Measurements from ENCODE around the gene SH3RF1. TPM values are rescaled to one million over a fixed set of nuclear protein-coding genes. Genes with fewer than 3 reads are reported as not detected.

Gene SH3RF1
- total and polyA plus RNA-seq, 2 of the 8 experiments (the other 6 are each of a cell fraction or from before 2014, with no cell fraction given): 6.9 to 15.1 TPM

DNA sequence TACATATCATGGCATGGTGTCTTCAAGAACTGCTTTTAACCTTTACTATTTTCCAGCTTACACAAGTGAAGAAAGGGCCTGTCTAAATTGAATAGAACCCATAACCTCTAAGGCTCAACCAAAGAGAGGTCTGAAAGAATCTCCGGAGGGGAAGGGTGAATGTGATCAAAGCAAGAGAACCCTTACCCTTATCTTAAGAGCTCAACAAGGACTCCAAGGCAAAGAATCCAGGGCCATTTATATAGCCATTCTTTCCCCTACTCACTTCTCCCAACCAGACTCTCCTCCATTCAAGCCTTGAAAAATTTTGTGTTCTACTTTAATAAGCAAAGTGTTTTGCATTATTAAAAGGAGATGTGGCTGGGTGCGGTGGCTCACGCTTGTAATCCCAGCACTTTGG lies 118.7 kb downstream of the SH3RF1 start:
- Histone ChIP-seq H2AK5ac (ENCODE audit: low read depth, low read length) (no peak overlapping the region), H3K36me3 (ENCODE audit: control insufficient read depth in 2 of 4, insufficient read depth in 4 of 4, low read length in 3 of 4) (no peaks in the 10 kb centered on the region; a peak in 1 of 8 replicates), H4K91ac (replicated peaks; ENCODE audit: insufficient read length, low read length) (no peak overlapping the region), H3K79me2 (ENCODE audit: control insufficient read depth in 1 of 2, insufficient read depth in 2 of 2, low read length in 2 of 2) (no peaks in the 10 kb centered on the region), H4K20me1 (replicated peaks in 1 of 2; ENCODE audit: control insufficient read depth in 1 of 2, insufficient read depth in 2 of 2, low read length in 2 of 2) (no peaks in the 10 kb centered on the region), H3K4ac (replicated peaks; ENCODE audit: insufficient read length, low read depth, low read length) (no peak overlapping the region), H3K4me3 (ENCODE audit: extremely low read depth in 1 of 4, insufficient read depth in 2 of 4, low read depth in 3 of 4, low read length in 4 of 4) (no peak overlapping the region), H3K14ac (ENCODE audit: insufficient read length) (no peak overlapping the region), H3K79me1 (ENCODE audit: low read depth, low read length) (no peaks in the 10 kb centered on the region), H2BK5ac (ENCODE audit: low read depth, low read length) (no peak overlapping the region), H2BK120ac (replicated peaks; ENCODE audit: low read depth, low read length) (no peak overlapping the region), H4K8ac (ENCODE audit: extremely low read depth, insufficient read depth, low read length) (no peak overlapping the region), H2AFZ (ENCODE audit: low read length) (no peak overlapping the region), H3K9me3 (ENCODE audit: insufficient read depth in 2 of 2, low read depth in 1 of 2, low read length in 1 of 2) (no peaks in the 10 kb centered on the region), H3K4me2 (ENCODE audit: insufficient read depth in 1 of 2, low read depth in 2 of 2, low read length in 2 of 2) (no peak overlapping the region), H2BK12ac (ENCODE audit: low read depth, low read length) (no peak overlapping the region), H3K4me1 (replicated peaks in 1 of 4; ENCODE audit: control insufficient read depth in 3 of 4, insufficient read depth in 4 of 4, low read length in 3 of 4) (peaks cover 0 to 3% (median 0%) of the 10 kb centered on the region in 4 experiments; a peak in 1 of 7 replicates), H3K23ac (ENCODE audit: insufficient read length) (no peak overlapping the region), H3K23me2 (ENCODE audit: low read depth, low read length) (no peaks in the 10 kb centered on the region), H3K27me3 (replicated peaks in 1 of 4; ENCODE audit: control insufficient read depth in 3 of 4, extremely low read depth in 1 of 4, insufficient read depth in 3 of 4, low read length in 3 of 4) (no peaks in the 10 kb centered on the region), H2BK15ac (ENCODE audit: low read length) (no peak overlapping the region), H2BK20ac (ENCODE audit: low read length) (no peak overlapping the region), H4K5ac (ENCODE audit: insufficient read length, low read depth, low read length) (no peak overlapping the region), H3K18ac (ENCODE audit: extremely low read depth, low read length) (no peak overlapping the region), H3K56ac (replicated peaks; ENCODE audit: insufficient read length, low read depth, low read length) (no peak overlapping the region), H3K27ac (ENCODE audit: low read depth, low read length) (no peak overlapping the region), H3K9ac (replicated peaks in 1 of 4; ENCODE audit: extremely low read depth in 1 of 4, low read depth in 3 of 4, low read length in 3 of 4) (no peak overlapping the region)
- TF ChIP-seq ASH2L (IDR thresholded peaks at IDR 0.05; ENCODE audit: low read length) (no peak), TAF7 (optimal IDR thresholded peaks at IDR 0.05; ENCODE audit: borderline replicate concordance, low read depth, low read length) (no peak), POU5F1 (IDR thresholded peaks at IDR 0.05; ENCODE audit: low read depth, low read length) (no peak), EGR1 (IDR thresholded peaks at IDR 0.05; ENCODE audit: borderline replicate concordance, low read depth, low read length) (no peak), RFX5 (IDR thresholded peaks at IDR 0.05; ENCODE audit: borderline replicate concordance, low read depth, low read length) (no peak), SP2 (IDR thresholded peaks at IDR 0.05; ENCODE audit: low read length) (no peak), BACH1 (IDR thresholded peaks at IDR 0.05; ENCODE audit: low read length) (no peak), YY1 (IDR thresholded peaks at IDR 0.05; ENCODE audit: low read depth, low read length) (no peak), KDM1A (IDR thresholded peaks at IDR 0.05; ENCODE audit: borderline replicate concordance, low read length) (no peak), EP300 (IDR thresholded peaks at IDR 0.05; ENCODE audit: borderline replicate concordance in 1 of 2, low read depth in 2 of 2, low read length in 2 of 2) (no peak), ZNF274 (IDR thresholded peaks at IDR 0.05; ENCODE audit: borderline replicate concordance, extremely low read depth, low read length) (no peak)
- TF ChIP-seq, protein P1, sequence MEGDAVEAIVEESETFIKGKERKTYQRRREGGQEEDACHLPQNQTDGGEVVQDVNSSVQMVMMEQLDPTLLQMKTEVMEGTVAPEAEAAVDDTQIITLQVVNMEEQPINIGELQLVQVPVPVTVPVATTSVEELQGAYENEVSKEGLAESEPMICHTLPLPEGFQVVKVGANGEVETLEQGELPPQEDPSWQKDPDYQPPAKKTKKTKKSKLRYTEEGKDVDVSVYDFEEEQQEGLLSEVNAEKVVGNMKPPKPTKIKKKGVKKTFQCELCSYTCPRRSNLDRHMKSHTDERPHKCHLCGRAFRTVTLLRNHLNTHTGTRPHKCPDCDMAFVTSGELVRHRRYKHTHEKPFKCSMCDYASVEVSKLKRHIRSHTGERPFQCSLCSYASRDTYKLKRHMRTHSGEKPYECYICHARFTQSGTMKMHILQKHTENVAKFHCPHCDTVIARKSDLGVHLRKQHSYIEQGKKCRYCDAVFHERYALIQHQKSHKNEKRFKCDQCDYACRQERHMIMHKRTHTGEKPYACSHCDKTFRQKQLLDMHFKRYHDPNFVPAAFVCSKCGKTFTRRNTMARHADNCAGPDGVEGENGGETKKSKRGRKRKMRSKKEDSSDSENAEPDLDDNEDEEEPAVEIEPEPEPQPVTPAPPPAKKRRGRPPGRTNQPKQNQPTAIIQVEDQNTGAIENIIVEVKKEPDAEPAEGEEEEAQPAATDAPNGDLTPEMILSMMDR (IDR thresholded peaks at IDR 0.05; ENCODE audit: control extremely low read depth in 1 of 3, insufficient read depth in 1 of 3, low read depth in 1 of 3, low read length in 3 of 3): no peak
- ChIA-PET POLR2A (ENCODE audit: partially characterized antibody) (no interaction called here), CTCF (ENCODE audit: partially characterized antibody) (interaction anchor here (0.7 to 3.8 kb wide), 17 partner anchors 8 to 336 kb away, joined by 3 to 17 read pairs (median 5); no protein-coding TSS in a partner anchor)
- DNase-seq (ENCODE audit: low read depth in 1 of 2, low spot score in 2 of 2): no peak
- no peak for FAIRE-seq
- 90% methylated on average over 3 of the region's 3 CpGs; no CpG with 5 or more reads in 1 of the 2 experiments for WGBS, 2 experiments (ENCODE audit: extremely low coverage in 1 of 2, insufficient coverage in 1 of 2, insufficient read length in 1 of 2, insufficient replicate concordance in 2 of 2, low coverage in 1 of 2, low lambda C conversion rate in 2 of 2, missing lambda C conversion rate in 1 of 2)
